Type B pancreatic cell (in vitro differentiated cells): ENCODE measurements around the gene MRPL40. TPM values are rescaled to one million over a fixed set of nuclear protein-coding genes. Genes with fewer than 3 reads are reported as not detected.
A peak's percentile ranks its signal among the peaks of the same experiment; 100 is the strongest.

ENCODE experiments used
- DNase-seq: peaks from one replicate; pipeline ENCODE4 v3.0.0; 2021; ENCODE audit warnings: mixed read lengths; ENCODE audit not compliant: unreplicated experiment; ENCODE audit errors: extremely low spot score
- H3K27ac Mint-ChIP-seq: 2 replicates; pipeline ENCODE4 v1.8.0; 2021; ENCODE audit warnings: mild to moderate bottlenecking, mixed read lengths
- H3K27me3 Mint-ChIP-seq: 2 replicates; pipeline ENCODE4 v1.8.0; 2021; ENCODE audit warnings: mixed read lengths
- H3K36me3 Mint-ChIP-seq: 2 replicates; pipeline ENCODE4 v1.8.0; 2021; ENCODE audit warnings: mixed read lengths
- H3K4me1 Mint-ChIP-seq: one replicate; pipeline ENCODE4 v1.8.0; 2021; ENCODE audit warnings: mixed read lengths; ENCODE audit not compliant: unreplicated experiment
- H3K4me3 Mint-ChIP-seq: 2 replicates; pipeline ENCODE4 v1.8.0; 2021; ENCODE audit warnings: mild to moderate bottlenecking, mixed read lengths
- H3K9me3 Mint-ChIP-seq: 2 replicates; pipeline ENCODE4 v1.8.0; 2021; ENCODE audit warnings: mixed read lengths
- total RNA-seq: library from RNA; stranded (reverse); gene quantifications from 2 replicates; pipeline ENCODE4 v1.2.1, GENCODE V29; 2021; ENCODE audit warnings: low replicate concordance
- TF ChIP-seq, protein P1 (sequence below): fragments of 200-600 bp; sonication (generic); conservative IDR thresholded peaks from 2 replicates; pipeline ENCODE4 v1.5.0; 2021; ENCODE audit warnings: antibody characterized with exemption, mild to moderate bottlenecking

The MRPL40 gene
- total RNA-seq, 1 donor from 2014 or later: 24.7 TPM

DNA sequence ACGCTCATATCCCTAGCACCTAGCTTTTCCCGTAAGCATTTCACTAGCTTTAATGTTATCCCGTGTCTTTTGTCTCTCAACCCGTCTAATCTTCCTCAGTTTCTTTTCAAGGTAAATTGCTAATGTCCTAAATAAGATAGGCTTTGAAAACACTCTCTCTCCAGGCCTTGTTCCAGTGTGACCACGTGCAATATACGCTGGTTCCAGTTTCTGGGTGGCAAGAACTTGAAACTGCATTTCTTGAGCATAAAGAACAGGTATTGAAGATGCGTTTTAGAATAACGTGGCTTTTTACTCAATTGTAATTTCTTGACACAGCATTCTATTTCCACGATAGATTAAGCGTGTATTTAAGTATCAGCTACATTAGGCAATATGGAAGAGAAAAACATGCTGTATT is 48.4 kb downstream of the MRPL40 start:
- TF ChIP-seq, protein P1, sequence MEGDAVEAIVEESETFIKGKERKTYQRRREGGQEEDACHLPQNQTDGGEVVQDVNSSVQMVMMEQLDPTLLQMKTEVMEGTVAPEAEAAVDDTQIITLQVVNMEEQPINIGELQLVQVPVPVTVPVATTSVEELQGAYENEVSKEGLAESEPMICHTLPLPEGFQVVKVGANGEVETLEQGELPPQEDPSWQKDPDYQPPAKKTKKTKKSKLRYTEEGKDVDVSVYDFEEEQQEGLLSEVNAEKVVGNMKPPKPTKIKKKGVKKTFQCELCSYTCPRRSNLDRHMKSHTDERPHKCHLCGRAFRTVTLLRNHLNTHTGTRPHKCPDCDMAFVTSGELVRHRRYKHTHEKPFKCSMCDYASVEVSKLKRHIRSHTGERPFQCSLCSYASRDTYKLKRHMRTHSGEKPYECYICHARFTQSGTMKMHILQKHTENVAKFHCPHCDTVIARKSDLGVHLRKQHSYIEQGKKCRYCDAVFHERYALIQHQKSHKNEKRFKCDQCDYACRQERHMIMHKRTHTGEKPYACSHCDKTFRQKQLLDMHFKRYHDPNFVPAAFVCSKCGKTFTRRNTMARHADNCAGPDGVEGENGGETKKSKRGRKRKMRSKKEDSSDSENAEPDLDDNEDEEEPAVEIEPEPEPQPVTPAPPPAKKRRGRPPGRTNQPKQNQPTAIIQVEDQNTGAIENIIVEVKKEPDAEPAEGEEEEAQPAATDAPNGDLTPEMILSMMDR: no peak
- Mint-ChIP-seq H3K36me3 (peaks cover 5% of the 10 kb centered on the region), H3K9me3 (no peaks in the 10 kb centered on the region), H3K27ac (no peak overlapping the region), H3K4me3 (peak overlapping the region; percentile 99), H3K4me1 (peaks cover 26% of the 10 kb centered on the region), H3K27me3 (no peaks in the 10 kb centered on the region)
- no peak for DNase-seq

DNA sequence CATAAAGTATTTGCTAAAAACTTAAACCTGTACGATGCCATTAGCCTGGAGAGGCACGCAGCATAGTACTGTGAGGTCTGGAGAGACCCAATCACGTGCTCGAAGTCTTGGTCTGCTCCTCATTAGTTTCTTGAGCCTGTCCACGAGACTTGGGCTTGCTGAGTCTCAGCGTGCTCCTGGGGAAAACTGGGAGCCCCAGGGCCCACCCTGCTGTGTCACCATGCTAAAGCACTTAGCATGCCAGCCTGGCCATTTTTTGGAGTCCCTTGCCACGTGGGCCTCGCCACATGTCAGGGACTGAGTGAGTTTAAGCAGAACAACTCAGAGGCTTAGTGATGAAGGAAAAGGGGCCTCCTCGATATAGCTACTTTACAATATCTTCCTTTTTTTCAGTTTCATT is 50.0 kb downstream of the MRPL40 start:
- H3K27ac Mint-ChIP-seq: no peak overlapping the region
- no peak overlapping the region for H3K4me3 Mint-ChIP-seq
- H3K4me1 Mint-ChIP-seq: peaks cover 22% of the 10 kb centered on the region
- no peaks in the 10 kb centered on the region for H3K9me3 Mint-ChIP-seq
- TF ChIP-seq, protein P1: no peak
- no peak for DNase-seq
- H3K27me3 Mint-ChIP-seq: no peaks in the 10 kb centered on the region
- peaks cover 5% of the 10 kb centered on the region for H3K36me3 Mint-ChIP-seq

DNA sequence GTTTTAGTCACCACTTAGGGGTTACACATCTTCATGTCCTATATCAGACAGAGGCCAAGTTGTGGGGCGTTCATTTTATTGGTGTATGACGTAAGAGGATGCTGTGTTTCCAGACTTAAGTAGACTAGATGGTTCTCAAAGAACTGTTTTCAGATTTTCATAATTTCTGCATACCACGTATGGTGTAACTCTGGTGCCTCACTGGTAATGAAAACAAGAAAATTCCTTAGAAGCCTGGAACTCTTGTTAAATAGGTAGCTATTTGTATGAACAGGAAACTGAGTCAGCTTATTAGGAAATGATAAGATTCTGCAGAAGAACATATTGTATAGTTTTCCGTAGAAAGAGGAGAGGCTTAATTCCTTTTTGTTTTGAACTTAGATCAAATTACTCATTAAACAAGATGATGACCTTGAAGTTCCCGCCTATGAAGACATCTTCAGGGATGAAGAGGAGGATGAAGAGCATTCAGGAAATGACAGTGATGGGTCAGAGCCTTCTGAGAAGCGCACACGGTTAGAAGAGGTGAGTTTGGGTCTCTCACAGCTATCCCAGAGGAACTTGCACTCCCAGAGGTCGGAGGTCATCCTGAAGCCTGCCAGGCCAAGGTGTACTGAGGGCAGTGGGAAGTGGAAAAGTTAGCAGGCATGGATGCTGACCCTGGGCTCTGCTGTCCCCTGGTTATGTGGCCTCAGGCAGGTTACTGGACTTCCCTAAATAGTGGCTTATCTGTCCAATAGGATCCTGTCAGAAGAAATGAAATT is 51.3 kb downstream of the MRPL40 start:
- no peak overlapping the region for H3K27ac Mint-ChIP-seq
- TF ChIP-seq, protein P1: no peak
- H3K4me1 Mint-ChIP-seq: peaks cover 13% of the 10 kb centered on the region
- no peak overlapping the region for H3K4me3 Mint-ChIP-seq
- no peak for DNase-seq
- H3K36me3 Mint-ChIP-seq: peaks cover 5% of the 10 kb centered on the region
- no peaks in the 10 kb centered on the region for H3K9me3 Mint-ChIP-seq
- H3K27me3 Mint-ChIP-seq: no peaks in the 10 kb centered on the region

Other genes with a start within 250 kb of the MRPL40 start
- 2.4 and 11.6 TPM in 2 replicates for gene CLTCL1, start 140.8 kb upstream of the MRPL40 start, total RNA-seq
- gene HIRA, start 812 bp upstream of the MRPL40 start, total RNA-seq: 38.3 and 43.3 TPM in 2 replicates
- gene C22orf39, start 15.2 kb downstream of the MRPL40 start, total RNA-seq: 30.3 and 31.6 TPM in 2 replicates
- 52.4 and 56.1 TPM in 2 replicates for gene UFD1, start 46.6 kb downstream of the MRPL40 start, total RNA-seq
- gene CDC45, start 47.4 kb downstream of the MRPL40 start, total RNA-seq: 10.6 and 19.0 TPM in 2 replicates
- 1.00 and 2.2 TPM in 2 replicates for gene CLDN5, start 91.9 kb downstream of the MRPL40 start, total RNA-seq